Fibroblast of mammary gland (primary cell): Measurements from ENCODE around the gene ZNF616.
"Not testable (repeated sequence)": the region's sequence is repeated elsewhere in the genome, so short reads cannot be mapped to it uniquely, and the experiment has no call there.

Experiments used
- DNase-seq: peaks from one replicate; pipeline ENCODE4 v3.0.0-alpha.2; 2010; ENCODE audit warnings: low read depth
- H3K4me3 ChIP-seq: 2 replicates; pipeline ENCODE4 v1.5.1; 2011; ENCODE audit warnings: low read depth, mild to moderate bottlenecking, low read length, moderate library complexity; ENCODE audit not compliant: control insufficient read depth
- TF ChIP-seq, protein P1 (sequence below): conservative IDR thresholded peaks from 2 replicates; pipeline ENCODE4 v1.5.1; 2011; ENCODE audit warnings: low read depth, low read length, inconsistent platforms; ENCODE audit not compliant: control insufficient read depth, insufficient read depth

The ZNF616 gene

DNA sequence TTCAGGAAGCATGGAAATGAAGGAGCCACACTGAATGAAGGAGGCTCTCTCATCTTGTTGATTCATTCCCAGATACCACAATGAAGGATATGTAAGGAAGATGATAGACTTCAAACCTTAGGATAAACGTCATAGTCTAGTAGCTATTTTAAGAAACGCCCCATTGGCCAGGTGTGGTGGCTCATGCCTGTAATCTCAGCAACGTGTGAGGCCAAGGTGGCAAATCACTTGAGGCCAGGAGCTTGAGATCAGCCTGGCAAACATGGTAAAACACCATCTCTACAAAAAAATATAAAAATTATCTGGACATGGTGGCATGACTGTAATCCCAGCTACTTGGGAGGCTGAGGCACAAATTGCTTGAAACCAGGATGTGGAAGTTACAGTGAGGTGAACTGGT is 27.1 kb downstream of the ZNF616 start:
- TF ChIP-seq, protein P1, sequence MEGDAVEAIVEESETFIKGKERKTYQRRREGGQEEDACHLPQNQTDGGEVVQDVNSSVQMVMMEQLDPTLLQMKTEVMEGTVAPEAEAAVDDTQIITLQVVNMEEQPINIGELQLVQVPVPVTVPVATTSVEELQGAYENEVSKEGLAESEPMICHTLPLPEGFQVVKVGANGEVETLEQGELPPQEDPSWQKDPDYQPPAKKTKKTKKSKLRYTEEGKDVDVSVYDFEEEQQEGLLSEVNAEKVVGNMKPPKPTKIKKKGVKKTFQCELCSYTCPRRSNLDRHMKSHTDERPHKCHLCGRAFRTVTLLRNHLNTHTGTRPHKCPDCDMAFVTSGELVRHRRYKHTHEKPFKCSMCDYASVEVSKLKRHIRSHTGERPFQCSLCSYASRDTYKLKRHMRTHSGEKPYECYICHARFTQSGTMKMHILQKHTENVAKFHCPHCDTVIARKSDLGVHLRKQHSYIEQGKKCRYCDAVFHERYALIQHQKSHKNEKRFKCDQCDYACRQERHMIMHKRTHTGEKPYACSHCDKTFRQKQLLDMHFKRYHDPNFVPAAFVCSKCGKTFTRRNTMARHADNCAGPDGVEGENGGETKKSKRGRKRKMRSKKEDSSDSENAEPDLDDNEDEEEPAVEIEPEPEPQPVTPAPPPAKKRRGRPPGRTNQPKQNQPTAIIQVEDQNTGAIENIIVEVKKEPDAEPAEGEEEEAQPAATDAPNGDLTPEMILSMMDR, result no peak
- H3K4me3 ChIP-seq, result no peak overlapping the region
- DNase-seq, result no peak

- no peak for DNase-seq
- TF ChIP-seq, protein P1, result no peak
- no peak overlapping the region for H3K4me3 ChIP-seq
Measured at GRCh38 chr19:52110780-52111179, 29.0 kb downstream of the ZNF616 start.

DNA sequence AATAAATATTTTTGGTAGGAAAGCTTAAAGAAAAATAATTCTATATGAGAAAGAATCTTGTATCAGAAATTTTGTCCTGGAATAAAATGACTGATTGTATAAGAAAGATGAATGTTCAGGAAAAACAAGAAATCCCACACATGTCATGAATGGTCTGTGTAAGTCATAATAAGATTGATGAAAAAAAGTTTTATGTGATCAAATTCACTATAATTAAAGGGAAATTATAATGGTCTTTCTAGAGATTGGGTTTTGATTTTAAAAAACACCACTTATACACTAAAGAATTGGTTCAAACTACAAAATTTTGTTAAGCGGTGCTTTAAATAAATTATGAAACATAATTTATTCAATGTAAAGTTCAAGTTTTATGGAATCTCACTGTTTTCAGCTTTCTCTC is 37.0 kb downstream of the ZNF616 start:
- H3K4me3 ChIP-seq, result no peak overlapping the region
- TF ChIP-seq, protein P1, result no peak
- DNase-seq, result no peak

DNA sequence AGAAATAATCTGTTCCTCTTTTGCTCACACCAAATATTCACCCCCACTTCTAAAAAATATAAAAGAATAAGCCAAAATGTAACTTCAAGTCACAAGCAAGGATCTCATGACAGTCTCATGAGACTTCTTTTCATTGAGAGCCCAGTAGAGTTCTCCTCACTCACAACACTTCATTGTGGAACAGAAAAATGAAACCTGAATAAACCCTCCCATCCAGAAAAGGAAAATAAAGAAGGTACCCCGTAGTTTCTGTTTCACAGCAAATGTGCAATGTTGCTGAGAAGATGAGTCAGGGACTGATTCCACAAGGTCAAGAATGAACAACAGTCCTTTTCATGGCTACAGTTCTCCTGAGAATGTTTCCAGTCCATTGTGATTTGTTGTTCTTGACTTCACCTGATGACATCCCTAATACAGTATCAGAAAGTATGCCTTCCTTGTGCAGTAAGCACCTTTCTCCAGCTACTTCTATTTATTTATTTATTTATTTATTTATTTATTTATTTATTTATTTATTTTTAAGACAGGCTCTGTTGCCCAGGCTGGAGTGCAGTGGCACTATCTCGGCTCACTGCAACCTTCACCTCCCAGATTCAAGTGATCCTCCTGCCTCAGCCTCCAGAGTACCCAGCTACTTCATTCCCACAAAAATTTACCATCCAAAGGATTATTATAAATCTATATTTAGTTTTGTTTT is 37.7 kb downstream of the ZNF616 start:
- DNase-seq, result no peak
- TF ChIP-seq, protein P1, result no peak
- no peak overlapping the region for H3K4me3 ChIP-seq

- peak; percentile 59 for DNase-seq
- TF ChIP-seq, protein P1, result no peak
- H3K4me3 ChIP-seq, result no peak overlapping the region
Measured at GRCh38 chr19:52099497-52100138, 40.1 kb downstream of the ZNF616 start.

DNA sequence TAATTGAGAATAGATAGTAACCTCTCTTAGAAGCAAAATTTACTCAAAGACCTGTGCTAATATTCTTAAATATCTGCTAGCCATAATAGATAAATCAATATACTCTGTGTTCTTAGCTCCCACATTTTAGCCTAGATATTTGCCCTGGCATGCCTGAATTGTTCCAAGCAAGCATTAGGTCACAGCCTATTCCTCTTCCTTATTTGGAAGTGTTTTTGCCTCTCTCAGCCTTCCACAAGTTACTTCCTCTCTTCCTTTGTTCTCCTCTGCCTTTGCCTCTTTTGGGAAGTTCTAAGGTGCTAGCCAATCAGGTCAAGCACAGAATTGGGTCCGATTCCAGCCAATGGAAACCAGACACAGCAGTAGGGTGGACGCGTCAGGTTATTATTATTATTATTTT is 43.3 kb downstream of the ZNF616 start:
- DNase-seq, result peak; percentile 27
- H3K4me3 ChIP-seq, result not testable (repeated sequence)

- TF ChIP-seq, protein P1, result no peak
- peak within 1 kb of the TSS; percentile 100 for H3K4me3 ChIP-seq
Measured at GRCh38 chr19:52095172-52096014, 44.3 kb downstream of the ZNF616 start, which contains the start of gene ZNF841. ZNF841 (minus strand) TSS chr19:52095765; CDS start chr19:52084801, 10,964 bp downstream.

More at GRCh38 chr19:52095172-52096014, 44.3 kb downstream of the ZNF616 start, which contains the start of gene ZNF841:
- DNase-seq, result peak; percentile 95
